ENCODE results near the gene TAS2R13.

Gene TAS2R13

GRCh38 chr12:10863512-10864218 is 45.7 kb downstream of the TAS2R13 start:
- DNase-seq = no peak

- DNase-seq = no peak
Observed at GRCh38 chr12:10861366-10861765, 48.0 kb downstream of the TAS2R13 start.

Data from activated CD4-positive, alpha-beta T cell treated with anti-CD3 and anti-CD28 coated beads for 48 hours (primary cell).